GM23338 (cell line): ENCODE measurements around the gene CAT. TPM values are rescaled to one million over a fixed set of nuclear protein-coding genes. Genes with fewer than 3 reads are reported as not detected.

Experiments
- ATAC-seq: fragments of 200-7000 bp; cut with Tn5 transposase; 3 replicates; pipeline ENCODE4 v1.9.1; 2020
- DNase-seq: peaks from one replicate; pipeline ENCODE4 v3.0.0-alpha.2; 2015; ENCODE audit warnings: low spot score
- H2AFZ ChIP-seq: fragments of 200-600 bp; sonication (generic); 2 replicates; pipeline ENCODE4 v1.8.0; 2016; ENCODE audit warnings: antibody characterized with exemption, mild to moderate bottlenecking, moderate library complexity
- H3F3A ChIP-seq: fragments of 200-600 bp; sonication (generic); replicated peaks from 2 replicates; pipeline ENCODE4 v1.8.0; 2017; ENCODE audit warnings: antibody characterized with exemption, mixed run types, low read depth
- H3K27ac ChIP-seq: fragments of 200-600 bp; sonication (generic); 2 replicates; pipeline ENCODE4 v1.6.1; 2016; ENCODE audit warnings: low read depth
- H3K27me3 ChIP-seq: fragments of 200-600 bp; sonication (generic); 2 replicates; pipeline ENCODE4 v1.8.0; 2016; ENCODE audit warnings: mild to moderate bottlenecking, mixed run types, moderate library complexity; ENCODE audit not compliant: insufficient read depth
- H3K36me3 ChIP-seq: fragments of 200-600 bp; sonication (generic); 2 replicates; pipeline ENCODE4 v1.8.0; 2016; ENCODE audit warnings: mild to moderate bottlenecking; ENCODE audit not compliant: insufficient read depth
- H3K4me1 ChIP-seq: fragments of 200-600 bp; sonication (generic); 2 replicates; pipeline ENCODE4 v1.8.0; 2016; ENCODE audit warnings: mild to moderate bottlenecking, moderate library complexity; ENCODE audit not compliant: insufficient read depth
- H3K4me2 ChIP-seq: fragments of 200-600 bp; sonication (generic); 2 replicates; pipeline ENCODE4 v1.7.1; 2017; ENCODE audit warnings: mixed run types
- H3K4me3 ChIP-seq: fragments of 200-600 bp; sonication (generic); 2 replicates; pipeline ENCODE4 v1.6.1; 2016; ENCODE audit warnings: mixed run types
- H3K79me2 ChIP-seq: fragments of 200-600 bp; sonication (generic); replicated peaks from 2 replicates; pipeline ENCODE4 v1.8.0; 2017; ENCODE audit warnings: mild to moderate bottlenecking; ENCODE audit not compliant: insufficient read depth
- H3K9me2 ChIP-seq: fragments of 200-600 bp; sonication (generic); 2 replicates; pipeline ENCODE4 v1.8.0; 2017; ENCODE audit not compliant: insufficient read depth
- H4K20me1 ChIP-seq: fragments of 200-600 bp; sonication (generic); replicated peaks from 2 replicates; pipeline ENCODE4 v1.8.0; 2017; ENCODE audit warnings: mild to moderate bottlenecking; ENCODE audit not compliant: insufficient read depth
- H3K27ac Mint-ChIP-seq: 2 replicates; pipeline ENCODE4 v1.8.0; 2020; ENCODE audit warnings: inconsistent platforms, mild to moderate bottlenecking, moderate library complexity, mixed read lengths
- H3K27me3 Mint-ChIP-seq: 3 replicates; pipeline ENCODE4 v1.8.0; 2022; ENCODE audit warnings: low read depth, mild to moderate bottlenecking, moderate library complexity, mixed read lengths, inconsistent platforms; ENCODE audit not compliant: insufficient read depth, poor library complexity
- H3K36me3 Mint-ChIP-seq: 3 replicates; pipeline ENCODE4 v1.8.0; 2021; ENCODE audit warnings: low read depth, mild to moderate bottlenecking, inconsistent platforms, moderate library complexity, mixed read lengths
- H3K4me1 Mint-ChIP-seq: 3 replicates; pipeline ENCODE4 v1.8.0; 2020; ENCODE audit warnings: mild to moderate bottlenecking, inconsistent platforms, mixed read lengths
- H3K4me3 Mint-ChIP-seq: 3 replicates; pipeline ENCODE4 v1.8.0; 2021; ENCODE audit warnings: moderate library complexity, mild to moderate bottlenecking, inconsistent platforms, mixed read lengths
- H3K9me3 Mint-ChIP-seq: 3 replicates; pipeline ENCODE4 v1.8.0; 2020; ENCODE audit warnings: moderate library complexity, mild to moderate bottlenecking, inconsistent platforms, mixed read lengths
- CREB1 ChIP-seq: fragments of 250-450 bp; sonication (Bioruptor Pico); IDR thresholded peaks from 2 replicates; pipeline ENCODE4 v1.5.0; 2020; ENCODE audit warnings: low read depth, mild to moderate bottlenecking, moderate library complexity
- CTCF ChIP-seq, 2 experiments: fragments of 200-600 bp in 1 of 2; sonication (generic) in 1 of 2; conservative IDR thresholded peaks; 2 replicates each; pipeline versions ENCODE4 v1.5.1 to v1.6.1; 2016 to 2017; ENCODE audit warnings: antibody characterized with exemption in 2 of 2, low read depth in 2 of 2, mild to moderate bottlenecking in 2 of 2, moderate library complexity in 1 of 2
- EZH2 ChIP-seq: fragments of 200-600 bp; sonication (generic); IDR thresholded peaks from one replicate; pipeline ENCODE4 v1.8.0; 2017; ENCODE audit warnings: antibody characterized with exemption, mild to moderate bottlenecking, low read depth; ENCODE audit not compliant: unreplicated experiment
- EZH2phosphoT487 ChIP-seq: fragments of 200-600 bp; sonication (generic); IDR thresholded peaks from one replicate; pipeline ENCODE4 v1.8.1; 2018; ENCODE audit warnings: antibody characterized with exemption; ENCODE audit not compliant: unreplicated experiment
- JUNB ChIP-seq: IDR thresholded peaks from one replicate; pipeline ENCODE4 v1.6.1; 2016; ENCODE audit warnings: antibody characterized with exemption; ENCODE audit not compliant: unreplicated experiment
- NANOG ChIP-seq: IDR thresholded peaks from 2 replicates; pipeline ENCODE4 v1.6.1; 2016; ENCODE audit warnings: antibody characterized with exemption, borderline replicate concordance
- POLR2AphosphoS5 ChIP-seq: IDR thresholded peaks from 2 replicates; pipeline ENCODE4 v1.6.1; 2016; ENCODE audit warnings: antibody characterized with exemption, low read depth
- STAT1 ChIP-seq: IDR thresholded peaks from one replicate; pipeline ENCODE4 v1.6.1; 2016; ENCODE audit warnings: antibody characterized with exemption; ENCODE audit not compliant: unreplicated experiment
- ZNF114 ChIP-seq: fragments of 250-450 bp; sonication (Bioruptor Pico); IDR thresholded peaks from 2 replicates; pipeline ENCODE4 v1.5.0; 2020; ENCODE audit warnings: mild to moderate bottlenecking, moderate library complexity
- ZNF331 ChIP-seq: fragments of 250-450 bp; sonication (Bioruptor Pico); IDR thresholded peaks from 2 replicates; pipeline ENCODE4 v1.5.0; 2020; ENCODE audit warnings: low read depth, mild to moderate bottlenecking, moderate library complexity
- polyA plus RNA-seq: library from polyadenylated mRNA; unstranded; fragments of >200 nt; fragmentation: Nextera tagmentation; extraction: Ambion mirVana; gene quantifications from 2 replicates; pipeline ENCODE4 v1.2.1, GENCODE V29; 2016
- total RNA-seq: library from RNA; depleted of rRNA; stranded (reverse); fragments of >200 nt; shearing (Covaris generic); gene quantifications from 2 replicates; pipeline ENCODE4 v1.2.3, GENCODE V29; 2014
- TF ChIP-seq, protein P1 (sequence below): IDR thresholded peaks from one replicate; pipeline ENCODE4 v1.6.1; 2018; ENCODE audit warnings: antibody characterized with exemption; ENCODE audit not compliant: unreplicated experiment
- TF ChIP-seq, protein P2 (sequence below): fragments of 250-450 bp; sonication (Bioruptor Pico); IDR thresholded peaks from 2 replicates; pipeline ENCODE4 v1.5.0; 2020; ENCODE audit warnings: mild to moderate bottlenecking, moderate library complexity

The CAT gene
- total and polyA plus RNA-seq, 2 experiments from 2014 or later: 15.9 to 24.0 TPM

GRCh38 chr11:34407121-34407813, 31.5 kb upstream of the CAT start:
- no peaks in the 10 kb centered on the region for H3K27me3 ChIP-seq
- ATAC-seq: no peak
- H3K4me1 Mint-ChIP-seq: no peaks in the 10 kb centered on the region
- H3K27me3 Mint-ChIP-seq: no peaks in the 10 kb centered on the region
- no peak overlapping the region for H3K4me3 Mint-ChIP-seq
- no peaks in the 10 kb centered on the region for H3F3A ChIP-seq
- H3K4me3 ChIP-seq: no peak overlapping the region
- no peaks in the 10 kb centered on the region for H3K79me2 ChIP-seq
- peaks cover 5% of the 10 kb centered on the region; the same call in 1 of the 2 replicates for H3K9me2 ChIP-seq
- DNase-seq: no peak
- H3K4me1 ChIP-seq: no peaks in the 10 kb centered on the region
- no peaks in the 10 kb centered on the region for H3K36me3 Mint-ChIP-seq
- no peak overlapping the region for H3K27ac ChIP-seq
- H2AFZ ChIP-seq: 0 out of 2 replicates have a peak overlapping the region, but pooled peaks have one; percentile 24
- no peaks in the 10 kb centered on the region for H4K20me1 ChIP-seq
- H3K36me3 ChIP-seq: no peaks in the 10 kb centered on the region
- H3K9me3 Mint-ChIP-seq: no peaks in the 10 kb centered on the region
- no peak overlapping the region for H3K4me2 ChIP-seq
- H3K27ac Mint-ChIP-seq: no peak overlapping the region
- TF ChIP-seq CTCF (conservative IDR thresholded peaks at IDR 0.05; ENCODE audit: low read depth in 2 of 2): no peak
- TF ChIP-seq, protein P1, sequence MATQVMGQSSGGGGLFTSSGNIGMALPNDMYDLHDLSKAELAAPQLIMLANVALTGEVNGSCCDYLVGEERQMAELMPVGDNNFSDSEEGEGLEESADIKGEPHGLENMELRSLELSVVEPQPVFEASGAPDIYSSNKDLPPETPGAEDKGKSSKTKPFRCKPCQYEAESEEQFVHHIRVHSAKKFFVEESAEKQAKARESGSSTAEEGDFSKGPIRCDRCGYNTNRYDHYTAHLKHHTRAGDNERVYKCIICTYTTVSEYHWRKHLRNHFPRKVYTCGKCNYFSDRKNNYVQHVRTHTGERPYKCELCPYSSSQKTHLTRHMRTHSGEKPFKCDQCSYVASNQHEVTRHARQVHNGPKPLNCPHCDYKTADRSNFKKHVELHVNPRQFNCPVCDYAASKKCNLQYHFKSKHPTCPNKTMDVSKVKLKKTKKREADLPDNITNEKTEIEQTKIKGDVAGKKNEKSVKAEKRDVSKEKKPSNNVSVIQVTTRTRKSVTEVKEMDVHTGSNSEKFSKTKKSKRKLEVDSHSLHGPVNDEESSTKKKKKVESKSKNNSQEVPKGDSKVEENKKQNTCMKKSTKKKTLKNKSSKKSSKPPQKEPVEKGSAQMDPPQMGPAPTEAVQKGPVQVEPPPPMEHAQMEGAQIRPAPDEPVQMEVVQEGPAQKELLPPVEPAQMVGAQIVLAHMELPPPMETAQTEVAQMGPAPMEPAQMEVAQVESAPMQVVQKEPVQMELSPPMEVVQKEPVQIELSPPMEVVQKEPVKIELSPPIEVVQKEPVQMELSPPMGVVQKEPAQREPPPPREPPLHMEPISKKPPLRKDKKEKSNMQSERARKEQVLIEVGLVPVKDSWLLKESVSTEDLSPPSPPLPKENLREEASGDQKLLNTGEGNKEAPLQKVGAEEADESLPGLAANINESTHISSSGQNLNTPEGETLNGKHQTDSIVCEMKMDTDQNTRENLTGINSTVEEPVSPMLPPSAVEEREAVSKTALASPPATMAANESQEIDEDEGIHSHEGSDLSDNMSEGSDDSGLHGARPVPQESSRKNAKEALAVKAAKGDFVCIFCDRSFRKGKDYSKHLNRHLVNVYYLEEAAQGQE: no peak
- no peak for TF ChIP-seq JUNB
- TF ChIP-seq POLR2AphosphoS5: no peak
- no peak for TF ChIP-seq STAT1
- TF ChIP-seq EZH2phosphoT487: no peak
- no peak for TF ChIP-seq NANOG
- TF ChIP-seq, protein P2, sequence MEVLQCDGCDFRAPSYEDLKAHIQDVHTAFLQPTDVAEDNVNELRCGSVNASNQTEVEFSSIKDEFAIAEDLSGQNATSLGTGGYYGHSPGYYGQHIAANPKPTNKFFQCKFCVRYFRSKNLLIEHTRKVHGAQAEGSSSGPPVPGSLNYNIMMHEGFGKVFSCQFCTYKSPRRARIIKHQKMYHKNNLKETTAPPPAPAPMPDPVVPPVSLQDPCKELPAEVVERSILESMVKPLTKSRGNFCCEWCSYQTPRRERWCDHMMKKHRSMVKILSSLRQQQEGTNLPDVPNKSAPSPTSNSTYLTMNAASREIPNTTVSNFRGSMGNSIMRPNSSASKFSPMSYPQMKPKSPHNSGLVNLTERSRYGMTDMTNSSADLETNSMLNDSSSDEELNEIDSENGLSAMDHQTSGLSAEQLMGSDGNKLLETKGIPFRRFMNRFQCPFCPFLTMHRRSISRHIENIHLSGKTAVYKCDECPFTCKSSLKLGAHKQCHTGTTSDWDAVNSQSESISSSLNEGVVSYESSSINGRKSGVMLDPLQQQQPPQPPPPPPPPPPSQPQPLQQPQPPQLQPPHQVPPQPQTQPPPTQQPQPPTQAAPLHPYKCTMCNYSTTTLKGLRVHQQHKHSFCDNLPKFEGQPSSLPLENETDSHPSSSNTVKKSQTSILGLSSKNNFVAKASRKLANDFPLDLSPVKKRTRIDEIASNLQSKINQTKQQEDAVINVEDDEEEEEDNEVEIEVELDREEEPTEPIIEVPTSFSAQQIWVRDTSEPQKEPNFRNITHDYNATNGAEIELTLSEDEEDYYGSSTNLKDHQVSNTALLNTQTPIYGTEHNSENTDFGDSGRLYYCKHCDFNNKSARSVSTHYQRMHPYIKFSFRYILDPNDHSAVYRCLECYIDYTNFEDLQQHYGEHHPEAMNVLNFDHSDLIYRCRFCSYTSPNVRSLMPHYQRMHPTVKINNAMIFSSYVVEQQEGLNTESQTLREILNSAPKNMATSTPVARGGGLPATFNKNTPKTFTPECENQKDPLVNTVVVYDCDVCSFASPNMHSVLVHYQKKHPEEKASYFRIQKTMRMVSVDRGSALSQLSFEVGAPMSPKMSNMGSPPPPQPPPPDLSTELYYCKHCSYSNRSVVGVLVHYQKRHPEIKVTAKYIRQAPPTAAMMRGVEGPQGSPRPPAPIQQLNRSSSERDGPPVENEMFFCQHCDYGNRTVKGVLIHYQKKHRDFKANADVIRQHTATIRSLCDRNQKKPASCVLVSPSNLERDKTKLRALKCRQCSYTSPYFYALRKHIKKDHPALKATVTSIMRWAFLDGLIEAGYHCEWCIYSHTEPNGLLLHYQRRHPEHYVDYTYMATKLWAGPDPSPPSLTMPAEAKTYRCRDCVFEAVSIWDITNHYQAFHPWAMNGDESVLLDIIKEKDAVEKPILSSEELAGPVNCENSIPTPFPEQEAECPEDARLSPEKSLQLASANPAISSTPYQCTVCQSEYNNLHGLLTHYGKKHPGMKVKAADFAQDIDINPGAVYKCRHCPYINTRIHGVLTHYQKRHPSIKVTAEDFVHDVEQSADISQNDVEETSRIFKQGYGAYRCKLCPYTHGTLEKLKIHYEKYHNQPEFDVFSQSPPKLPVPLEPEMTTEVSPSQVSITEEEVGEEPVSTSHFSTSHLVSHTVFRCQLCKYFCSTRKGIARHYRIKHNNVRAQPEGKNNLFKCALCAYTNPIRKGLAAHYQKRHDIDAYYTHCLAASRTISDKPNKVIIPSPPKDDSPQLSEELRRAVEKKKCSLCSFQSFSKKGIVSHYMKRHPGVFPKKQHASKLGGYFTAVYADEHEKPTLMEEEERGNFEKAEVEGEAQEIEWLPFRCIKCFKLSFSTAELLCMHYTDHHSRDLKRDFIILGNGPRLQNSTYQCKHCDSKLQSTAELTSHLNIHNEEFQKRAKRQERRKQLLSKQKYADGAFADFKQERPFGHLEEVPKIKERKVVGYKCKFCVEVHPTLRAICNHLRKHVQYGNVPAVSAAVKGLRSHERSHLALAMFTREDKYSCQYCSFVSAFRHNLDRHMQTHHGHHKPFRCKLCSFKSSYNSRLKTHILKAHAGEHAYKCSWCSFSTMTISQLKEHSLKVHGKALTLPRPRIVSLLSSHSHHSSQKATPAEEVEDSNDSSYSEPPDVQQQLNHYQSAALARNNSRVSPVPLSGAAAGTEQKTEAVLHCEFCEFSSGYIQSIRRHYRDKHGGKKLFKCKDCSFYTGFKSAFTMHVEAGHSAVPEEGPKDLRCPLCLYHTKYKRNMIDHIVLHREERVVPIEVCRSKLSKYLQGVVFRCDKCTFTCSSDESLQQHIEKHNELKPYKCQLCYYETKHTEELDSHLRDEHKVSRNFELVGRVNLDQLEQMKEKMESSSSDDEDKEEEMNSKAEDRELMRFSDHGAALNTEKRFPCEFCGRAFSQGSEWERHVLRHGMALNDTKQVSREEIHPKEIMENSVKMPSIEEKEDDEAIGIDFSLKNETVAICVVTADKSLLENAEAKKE (CRISPR knock-in tag): no peak
- no peak for TF ChIP-seq ZNF114
- TF ChIP-seq CREB1 (CRISPR knock-in tag): no peak
- no peak for TF ChIP-seq ZNF331 (CRISPR knock-in tag)
- no peak for TF ChIP-seq EZH2
